ENCODE data around the gene CLMN.

Gene CLMN

DNA sequence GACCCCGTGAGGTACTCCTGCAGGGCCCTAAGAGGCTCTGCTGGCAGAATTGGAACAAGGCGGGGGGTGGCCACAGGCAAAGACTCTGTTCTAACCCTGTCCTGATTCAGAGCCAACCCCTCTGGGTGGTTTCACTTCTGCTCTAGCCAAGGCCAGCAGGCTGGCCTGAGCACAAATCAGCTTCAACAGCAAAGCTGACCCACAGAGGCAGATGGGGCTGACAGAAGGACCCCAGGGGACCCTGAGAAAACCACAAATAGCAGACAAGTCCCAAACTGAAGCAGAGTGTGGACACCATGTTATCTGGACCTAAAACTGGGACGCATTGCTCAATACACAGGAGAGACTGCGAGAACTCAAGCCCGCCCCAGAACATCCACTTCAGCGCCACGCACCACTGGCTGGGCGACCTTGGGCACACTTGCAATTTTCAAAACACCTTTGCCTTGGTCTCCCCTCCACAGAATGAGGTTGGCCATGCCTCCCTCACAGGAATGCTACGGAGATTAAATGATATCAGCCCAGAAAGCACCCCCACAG lies 85.9 kb downstream of the CLMN start:
- no peak for TF ChIP-seq CTCF (conservative IDR thresholded peaks at IDR 0.05)
- H3K27ac ChIP-seq, result peak overlapping the region; percentile 20

DNA sequence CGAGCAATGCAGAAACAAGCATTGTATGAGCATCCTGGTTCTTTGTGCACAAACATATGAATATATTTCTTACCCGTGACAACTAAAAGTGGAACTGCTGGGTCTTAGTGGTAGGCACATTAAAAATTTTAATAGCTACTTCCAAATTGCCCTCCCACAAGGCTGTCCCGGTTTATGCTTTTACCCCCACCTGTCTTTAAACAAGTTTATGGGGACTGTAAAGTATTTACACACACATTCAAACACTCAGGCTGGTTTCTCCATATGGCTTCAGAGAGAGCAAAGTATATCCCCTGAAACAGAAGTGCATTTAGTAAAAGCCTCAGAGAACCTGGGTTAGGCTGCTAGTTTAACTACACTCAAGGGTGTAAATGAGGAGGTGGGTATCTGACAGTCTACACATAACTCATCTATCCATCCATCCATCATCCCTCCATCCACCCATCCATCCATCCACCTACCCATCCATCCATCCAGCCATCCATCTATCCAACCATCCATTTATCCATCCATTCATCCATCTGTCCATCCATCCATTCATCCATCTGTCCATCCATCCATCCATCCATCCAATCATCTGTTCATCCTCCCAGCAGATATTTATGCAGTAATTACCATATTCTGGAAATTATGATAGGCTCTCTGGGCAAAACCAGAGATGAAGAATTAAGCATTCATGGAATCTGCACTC lies 86.7 kb downstream of the CLMN start:
- TF ChIP-seq CTCF (conservative IDR thresholded peaks at IDR 0.05), result no peak
- H3K27ac ChIP-seq, result peak overlapping the region; percentile 26

DNA sequence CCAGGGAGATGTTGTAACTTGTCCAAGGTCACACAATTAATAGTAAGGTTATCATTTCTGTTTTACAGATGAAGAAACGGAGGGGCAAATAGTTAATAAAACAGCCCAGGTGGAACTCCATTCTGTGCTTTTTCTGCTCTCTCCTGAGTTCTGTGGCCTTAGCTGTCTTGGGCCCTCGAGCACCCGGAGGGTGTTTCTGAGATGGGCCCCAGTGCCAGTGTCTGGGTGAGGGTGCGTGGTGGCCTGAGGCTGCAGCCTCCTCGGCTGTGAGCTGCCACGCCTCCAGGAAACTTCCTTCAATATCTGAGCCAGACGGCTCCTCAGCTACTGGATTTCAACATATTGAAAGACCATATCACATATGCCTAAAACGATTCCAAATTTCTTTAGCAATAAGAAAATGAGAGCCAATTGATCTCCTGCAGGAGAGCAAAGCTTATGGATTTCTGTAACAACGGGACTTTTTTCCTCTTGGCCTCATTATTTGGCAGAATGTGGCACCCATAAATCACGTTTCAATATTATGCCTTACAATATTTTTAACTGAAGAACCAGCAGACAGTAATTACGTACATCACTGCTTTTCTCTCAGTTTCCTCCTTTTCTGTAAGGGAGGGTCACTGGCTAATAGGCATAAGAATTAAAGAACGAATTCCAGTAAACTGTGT lies 87.6 kb downstream of the CLMN start:
- TF ChIP-seq CTCF (conservative IDR thresholded peaks at IDR 0.05), result no peak
- H3K27ac ChIP-seq, result peak overlapping the region; percentile 26; the same call in 1 of the 2 replicates

- no peak for TF ChIP-seq CTCF (conservative IDR thresholded peaks at IDR 0.05)
- no peak overlapping the region for H3K27ac ChIP-seq
These were observed 90.0 kb downstream of the CLMN start for GRCh38 chr14:95229749-95230148.

GRCh38 chr14:95228240-95228639 lies 91.5 kb downstream of the CLMN start:
- TF ChIP-seq CTCF (conservative IDR thresholded peaks at IDR 0.05), result no peak
- H3K27ac ChIP-seq, result no peak overlapping the region

DNA sequence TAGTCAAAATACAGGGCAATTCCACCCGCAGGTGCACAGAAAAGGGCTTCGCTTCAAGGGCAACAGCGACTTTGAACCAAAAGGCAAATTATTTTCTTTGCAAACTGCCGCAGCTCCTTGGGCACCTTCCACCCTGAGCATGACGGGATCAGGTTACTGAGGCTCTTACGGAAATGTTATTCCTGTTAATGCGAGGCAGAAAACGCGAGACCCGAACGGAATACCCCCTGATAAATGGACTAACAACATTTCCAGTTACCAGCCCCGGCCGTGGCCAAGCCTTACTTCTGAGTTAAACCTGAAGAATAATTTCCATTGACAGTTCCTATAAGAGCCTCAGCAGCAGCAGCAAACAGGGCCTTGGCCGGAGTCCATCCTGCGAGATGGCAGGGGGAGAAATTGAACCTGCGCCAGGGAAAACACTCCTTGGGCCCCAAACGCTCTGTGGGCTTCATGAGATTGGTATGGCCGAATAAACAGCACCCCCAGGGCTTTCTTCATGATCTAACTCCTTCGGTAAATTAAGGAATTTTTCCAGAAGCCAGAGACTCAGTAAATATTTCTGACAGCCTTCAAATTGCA lies 92.3 kb downstream of the CLMN start:
- no peak overlapping the region for H3K27ac ChIP-seq
- TF ChIP-seq CTCF (conservative IDR thresholded peaks at IDR 0.05), result no peak

GRCh38 chr14:95226801-95227200 lies 92.9 kb downstream of the CLMN start:
- no peak overlapping the region for H3K27ac ChIP-seq
- no peak for TF ChIP-seq CTCF (conservative IDR thresholded peaks at IDR 0.05)

Measured in VCaP (cell line).